ENCODE results near the gene HOOK1. TPM values are rescaled to one million over a fixed set of nuclear protein-coding genes. Genes with fewer than 3 reads are reported as not detected.

The HOOK1 gene
- polyA plus RNA-seq, 1 donor (not counting 4 experiments of a cell fraction or from before 2014, with no cell fraction given), result 12.7 TPM

- H3K27ac ChIP-seq (ENCODE audit: control insufficient read depth, insufficient read depth, low read length), result peak overlapping the region; percentile 26
- no peaks in the 10 kb centered on the region for H4K20me1 ChIP-seq (ENCODE audit: control insufficient read depth, extremely low read depth, insufficient read depth, low read length)
- H3K27me3 ChIP-seq (ENCODE audit: control insufficient read depth, extremely low read depth, insufficient read depth, low read length), result no peaks in the 10 kb centered on the region
- peak overlapping the region in 1 of 3 experiments; percentile 34 for H3K4me3 ChIP-seq (ENCODE audit: control insufficient read depth in 2 of 3, extremely low read depth in 1 of 3, insufficient read depth in 2 of 3, low read depth in 1 of 3, low read length in 3 of 3)
- H3K9me1 ChIP-seq (ENCODE audit: control insufficient read depth, extremely low read depth, insufficient read depth, low read length), result peaks cover 2% of the 10 kb centered on the region
- TF ChIP-seq CTCF (optimal IDR thresholded peaks at IDR 0.05 in 1 of 3, IDR thresholded peaks at IDR 0.05 in 1 of 3, conservative IDR thresholded peaks at IDR 0.05 in 1 of 3; ENCODE audit: extremely low read depth in 1 of 3, insufficient read depth in 2 of 3, low read length in 3 of 3), result no peak
- TF ChIP-seq EZH2 (IDR thresholded peaks at IDR 0.05; ENCODE audit: low read length), result no peak
- H3K4me1 ChIP-seq (ENCODE audit: control insufficient read depth, extremely low read depth, insufficient read depth, low read length), result peaks cover 44% of the 10 kb centered on the region
- H3K4me2 ChIP-seq (ENCODE audit: control insufficient read depth, extremely low read depth, insufficient read depth, low read depth, low read length), result peak overlapping the region; percentile 55
- no peaks in the 10 kb centered on the region for H3K79me2 ChIP-seq (ENCODE audit: control insufficient read depth, insufficient read depth, low read length)
- dilution Hi-C loops (cut with MboI; ENCODE audit: extremely low pct_ligation_motif_present, low sequenced_read_pairs), result no loop called here
- H3K9me3 ChIP-seq (ENCODE audit: control insufficient read depth, low read depth, low read length), result no peaks in the 10 kb centered on the region
- DNase-seq (ENCODE audit: low read depth, low spot score) (no peak), FAIRE-seq (peak; percentile 43)
- peak overlapping the region; percentile 84 for H2AFZ ChIP-seq (ENCODE audit: control insufficient read depth, low read length)
- peak overlapping the region; percentile 40 for H3K9ac ChIP-seq (ENCODE audit: control insufficient read depth, extremely low read depth, insufficient read depth, low read length)
- H3K36me3 ChIP-seq (ENCODE audit: control insufficient read depth in 2 of 2, extremely low read depth in 1 of 2, insufficient read depth in 2 of 2, low read length in 2 of 2), result no peaks in the 10 kb centered on the region
These were observed 48.4 kb upstream of the HOOK1 start for GRCh38 chr1:59766227-59766855.

GRCh38 chr1:59767119-59767518 lies 47.6 kb upstream of the HOOK1 start:
- Histone ChIP-seq H4K20me1 (ENCODE audit: control insufficient read depth, extremely low read depth, insufficient read depth, low read length) (no peaks in the 10 kb centered on the region), H3K9ac (ENCODE audit: control insufficient read depth, extremely low read depth, insufficient read depth, low read length) (no peak overlapping the region), H3K4me2 (ENCODE audit: control insufficient read depth, extremely low read depth, insufficient read depth, low read depth, low read length) (peak overlapping the region; percentile 25), H3K36me3 (ENCODE audit: control insufficient read depth in 2 of 2, extremely low read depth in 1 of 2, insufficient read depth in 2 of 2, low read length in 2 of 2) (no peaks in the 10 kb centered on the region), H3K9me1 (ENCODE audit: control insufficient read depth, extremely low read depth, insufficient read depth, low read length) (peaks cover 2% of the 10 kb centered on the region), H3K27ac (ENCODE audit: control insufficient read depth, insufficient read depth, low read length) (no peak overlapping the region), H3K27me3 (ENCODE audit: control insufficient read depth, extremely low read depth, insufficient read depth, low read length) (no peaks in the 10 kb centered on the region), H2AFZ (ENCODE audit: control insufficient read depth, low read length) (peak overlapping the region; percentile 32), H3K9me3 (ENCODE audit: control insufficient read depth, low read depth, low read length) (no peaks in the 10 kb centered on the region), H3K4me1 (ENCODE audit: control insufficient read depth, extremely low read depth, insufficient read depth, low read length) (peaks cover 39% of the 10 kb centered on the region), H3K79me2 (ENCODE audit: control insufficient read depth, insufficient read depth, low read length) (no peaks in the 10 kb centered on the region), H3K4me3 (ENCODE audit: control insufficient read depth in 2 of 3, extremely low read depth in 1 of 3, insufficient read depth in 2 of 3, low read depth in 1 of 3, low read length in 3 of 3) (no peak overlapping the region)
- DNase-seq (ENCODE audit: low read depth, low spot score) (no peak), FAIRE-seq (peak; percentile 79)
- TF ChIP-seq CTCF (optimal IDR thresholded peaks at IDR 0.05 in 1 of 3, IDR thresholded peaks at IDR 0.05 in 1 of 3, conservative IDR thresholded peaks at IDR 0.05 in 1 of 3; ENCODE audit: extremely low read depth in 1 of 3, insufficient read depth in 2 of 3, low read length in 3 of 3) (no peak), EZH2 (IDR thresholded peaks at IDR 0.05; ENCODE audit: low read length) (no peak)
- dilution Hi-C loops (cut with MboI; ENCODE audit: extremely low pct_ligation_motif_present, low sequenced_read_pairs), result no loop called here

Data from keratinocyte (primary cell).